HepG2 (cell line): ENCODE data around the gene ZNF226. TPM values are rescaled to one million over a fixed set of nuclear protein-coding genes. Genes with fewer than 3 reads are reported as not detected.

Experiments
- CEBPG ChIP-seq: IDR thresholded peaks from 2 replicates; pipeline ENCODE4 v1.6.1; 2016
- CHCHD3 ChIP-seq: sonication (generic); formaldehyde crosslinking; IDR thresholded peaks from 2 replicates; pipeline ENCODE4 v1.8.0; 2022; ENCODE audit warnings: mild to moderate bottlenecking, missing genetic modification reagents, moderate library complexity
- HOXD1 ChIP-seq: sonication (generic); formaldehyde crosslinking; IDR thresholded peaks from 2 replicates; pipeline ENCODE4 v1.5.0; 2020; ENCODE audit warnings: missing genetic modification reagents
- JDP2 ChIP-seq: sonication (generic); formaldehyde crosslinking; IDR thresholded peaks from 2 replicates; pipeline ENCODE4 v1.8.1; 2022; ENCODE audit warnings: missing genetic modification reagents, borderline replicate concordance
- KLF15 ChIP-seq: sonication (generic); formaldehyde crosslinking; IDR thresholded peaks from 2 replicates; pipeline ENCODE4 v1.8.1; 2023; ENCODE audit warnings: borderline replicate concordance, mild to moderate bottlenecking, inconsistent platforms, missing genetic modification reagents, mixed read lengths
- KMT2B ChIP-seq: IDR thresholded peaks from 2 replicates; pipeline ENCODE4 v1.6.1; 2016; ENCODE audit warnings: missing genetic modification reagents, missing compliant biosample characterization
- MED1 ChIP-seq: sonication (generic); formaldehyde crosslinking; IDR thresholded peaks from 2 replicates; pipeline ENCODE4 v1.4.0; 2020; ENCODE audit warnings: missing genetic modification reagents
- NCOA5 ChIP-seq: sonication (generic); formaldehyde crosslinking; IDR thresholded peaks from 2 replicates; pipeline ENCODE4 v1.4.0; 2020; ENCODE audit warnings: missing genetic modification reagents
- RBM22 ChIP-seq: fragments of 200-400 bp; formaldehyde crosslinking; optimal IDR thresholded peaks from 2 replicates; pipeline ENCODE3; 2017; ENCODE audit warnings: mild to moderate bottlenecking, low read length, moderate library complexity
- RFXANK ChIP-seq: IDR thresholded peaks from 2 replicates; pipeline ENCODE4 v1.6.1; 2016
- SAP130 ChIP-seq: IDR thresholded peaks from 2 replicates; pipeline ENCODE4 v1.6.1; 2016; ENCODE audit warnings: low read depth
- SMARCE1 ChIP-seq: fragments of 450-650 bp; IDR thresholded peaks from 2 replicates; pipeline ENCODE4 v1.6.1; 2017; ENCODE audit warnings: borderline replicate concordance
- TRIM22 ChIP-seq: fragments of 450-650 bp; IDR thresholded peaks from 2 replicates; pipeline ENCODE4 v1.6.1; 2017
- ZNF343 ChIP-seq: sonication (generic); formaldehyde crosslinking; IDR thresholded peaks from 2 replicates; pipeline ENCODE4 v1.4.0; 2020; ENCODE audit warnings: mild to moderate bottlenecking, missing genetic modification reagents
- ZNF383 ChIP-seq: sonication (generic); formaldehyde crosslinking; IDR thresholded peaks from 2 replicates; pipeline ENCODE4 v1.4.0; 2020; ENCODE audit warnings: missing genetic modification reagents, mild to moderate bottlenecking, borderline replicate concordance
- ZNF646 ChIP-seq: sonication (generic); formaldehyde crosslinking; IDR thresholded peaks from 2 replicates; pipeline ENCODE4 v1.9.0; 2021; ENCODE audit warnings: mild to moderate bottlenecking, missing genetic modification reagents
- ZNF678 ChIP-seq: sonication (generic); formaldehyde crosslinking; IDR thresholded peaks from 2 replicates; pipeline ENCODE4 v1.4.0; 2020; ENCODE audit warnings: mild to moderate bottlenecking, missing genetic modification reagents
- ZNF879 ChIP-seq: sonication (generic); formaldehyde crosslinking; IDR thresholded peaks from 2 replicates; pipeline ENCODE4 v1.8.1; 2023; ENCODE audit warnings: missing genetic modification reagents
- polyA plus RNA-seq, 8 experiments: library from polyadenylated mRNA; depleted of rRNA in 3 of 8; stranded (reverse) in 7 of 8; unstranded in 1 of 8; fragments of >200 nt; fragmentation: Illumina TruSeq in 4 of 8; extraction: Trizol in 4 of 8; gene quantifications; 2 replicates each; pipeline versions ENCODE4 v1.2.1 to v1.2.3, GENCODE V29; 2011 to 2016; ENCODE audit warnings: low read depth in 4 of 8, missing spikeins in 1 of 8, mixed read lengths in 1 of 8; ENCODE audit not compliant: insufficient read depth in 1 of 8
- total RNA-seq, 5 experiments: library from RNA; depleted of rRNA; stranded (reverse); fragments of >200 nt; fragmentation: Illumina TruSeq; extraction: Trizol; gene quantifications; 2 replicates each; pipeline ENCODE4 v1.2.3, GENCODE V29; 2016; ENCODE audit warnings: low read depth in 1 of 5
- TF ChIP-seq, protein P1 (sequence below): sonication (generic); formaldehyde crosslinking; IDR thresholded peaks from 2 replicates; pipeline ENCODE4 v1.5.0; 2020; ENCODE audit warnings: mild to moderate bottlenecking, missing genetic modification reagents
- TF ChIP-seq, protein P2 (sequence below): sonication (generic); formaldehyde crosslinking; IDR thresholded peaks from 2 replicates; pipeline ENCODE4 v1.4.0; 2020; ENCODE audit warnings: mild to moderate bottlenecking, missing genetic modification reagents

Gene ZNF226
- total and polyA plus RNA-seq, 2 of the 13 experiments (the other 11 are each of a cell fraction or from before 2014, with no cell fraction given), result 8.3 to 16.0 TPM

GRCh38 chr19:44207126-44207803, 42.4 kb downstream of the ZNF226 start (continued):
- TF ChIP-seq NCOA5 (CRISPR knock-in tag) (no peak), TRIM22 (no peak), ZNF678 (CRISPR knock-in tag) (0 out of 2 replicates have a peak, but pooled peaks have one; percentile 27), ZNF383 (CRISPR knock-in tag) (no peak), CEBPG (CRISPR knock-in tag) (no peak), SAP130 (peak; percentile 97), RFXANK (CRISPR knock-in tag) (no peak), ZNF879 (CRISPR knock-in tag) (no peak), SMARCE1 (no peak), JDP2 (no peak), RBM22 (no peak), CHCHD3 (CRISPR knock-in tag) (no peak), KLF15 (CRISPR knock-in tag) (no peak), HOXD1 (CRISPR knock-in tag) (0 out of 2 replicates have a peak, but pooled peaks have one; percentile 25), ZNF646 (CRISPR knock-in tag) (no peak), KMT2B (CRISPR knock-in tag) (peak; percentile 56; the same call in 1 of the 2 replicates), MED1 (CRISPR knock-in tag) (peak; percentile 44; the same call in 1 of the 2 replicates), ZNF343 (no peak)
- TF ChIP-seq, protein P1, sequence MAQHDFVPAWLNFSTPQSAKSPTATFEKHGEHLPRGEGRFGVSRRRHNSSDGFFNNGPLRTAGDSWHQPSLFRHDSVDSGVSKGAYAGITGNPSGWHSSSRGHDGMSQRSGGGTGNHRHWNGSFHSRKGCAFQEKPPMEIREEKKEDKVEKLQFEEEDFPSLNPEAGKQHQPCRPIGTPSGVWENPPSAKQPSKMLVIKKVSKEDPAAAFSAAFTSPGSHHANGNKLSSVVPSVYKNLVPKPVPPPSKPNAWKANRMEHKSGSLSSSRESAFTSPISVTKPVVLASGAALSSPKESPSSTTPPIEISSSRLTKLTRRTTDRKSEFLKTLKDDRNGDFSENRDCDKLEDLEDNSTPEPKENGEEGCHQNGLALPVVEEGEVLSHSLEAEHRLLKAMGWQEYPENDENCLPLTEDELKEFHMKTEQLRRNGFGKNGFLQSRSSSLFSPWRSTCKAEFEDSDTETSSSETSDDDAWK (CRISPR knock-in tag), result no peak
- TF ChIP-seq, protein P2, sequence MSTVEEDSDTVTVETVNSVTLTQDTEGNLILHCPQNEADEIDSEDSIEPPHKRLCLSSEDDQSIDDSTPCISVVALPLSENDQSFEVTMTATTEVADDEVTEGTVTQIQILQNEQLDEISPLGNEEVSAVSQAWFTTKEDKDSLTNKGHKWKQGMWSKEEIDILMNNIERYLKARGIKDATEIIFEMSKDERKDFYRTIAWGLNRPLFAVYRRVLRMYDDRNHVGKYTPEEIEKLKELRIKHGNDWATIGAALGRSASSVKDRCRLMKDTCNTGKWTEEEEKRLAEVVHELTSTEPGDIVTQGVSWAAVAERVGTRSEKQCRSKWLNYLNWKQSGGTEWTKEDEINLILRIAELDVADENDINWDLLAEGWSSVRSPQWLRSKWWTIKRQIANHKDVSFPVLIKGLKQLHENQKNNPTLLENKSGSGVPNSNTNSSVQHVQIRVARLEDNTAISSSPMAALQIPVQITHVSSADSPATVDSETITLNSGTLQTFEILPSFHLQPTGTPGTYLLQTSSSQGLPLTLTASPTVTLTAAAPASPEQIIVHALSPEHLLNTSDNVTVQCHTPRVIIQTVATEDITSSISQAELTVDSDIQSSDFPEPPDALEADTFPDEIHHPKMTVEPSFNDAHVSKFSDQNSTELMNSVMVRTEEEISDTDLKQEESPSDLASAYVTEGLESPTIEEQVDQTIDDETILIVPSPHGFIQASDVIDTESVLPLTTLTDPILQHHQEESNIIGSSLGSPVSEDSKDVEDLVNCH (CRISPR knock-in tag), result no peak
